LNCAP (cell line): ENCODE data around the gene ZNF646.

Experiments used
- CTCF ChIP-seq: fragments of 450-650 bp; IDR thresholded peaks from 2 replicates; pipeline ENCODE4 v1.5.1; 2017; ENCODE audit warnings: mild to moderate bottlenecking

ZNF646 gene

GRCh38 chr16:31088459-31089183 lies 14.4 kb downstream of the ZNF646 start, which contains the start of gene PRSS53:
TSS of gene PRSS53 (minus strand) at chr16:31088943. CDS start at chr16:31088809, 134 bp downstream.
- TF ChIP-seq CTCF, result no peak

DNA sequence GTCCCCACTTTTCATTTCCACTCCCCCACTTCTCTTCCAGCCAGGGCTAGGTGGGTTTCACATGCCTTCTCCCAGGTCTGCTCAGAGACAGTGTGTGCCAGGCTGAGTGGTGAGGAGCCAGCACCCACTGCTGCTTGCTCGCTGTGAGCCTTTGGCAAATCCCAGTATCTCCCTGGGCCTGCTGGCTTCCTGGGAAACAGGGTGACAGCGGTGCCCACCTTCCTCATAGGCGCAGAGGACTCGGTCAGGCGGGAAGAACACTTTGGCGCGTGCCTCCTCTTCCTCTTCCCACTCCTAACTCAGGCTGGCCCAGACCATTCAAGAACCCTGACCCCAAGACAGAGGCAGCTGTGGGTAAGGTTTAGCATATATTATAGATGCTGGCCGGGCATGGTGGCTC lies 15.0 kb downstream of the ZNF646 start:
- no peak for TF ChIP-seq CTCF

- no peak for TF ChIP-seq CTCF
These were observed 16.3 kb downstream of the ZNF646 start for GRCh38 chr16:31090540-31090939.

GRCh38 chr16:31092330-31092729 lies 18.1 kb downstream of the ZNF646 start:
- TF ChIP-seq CTCF, result no peak

DNA sequence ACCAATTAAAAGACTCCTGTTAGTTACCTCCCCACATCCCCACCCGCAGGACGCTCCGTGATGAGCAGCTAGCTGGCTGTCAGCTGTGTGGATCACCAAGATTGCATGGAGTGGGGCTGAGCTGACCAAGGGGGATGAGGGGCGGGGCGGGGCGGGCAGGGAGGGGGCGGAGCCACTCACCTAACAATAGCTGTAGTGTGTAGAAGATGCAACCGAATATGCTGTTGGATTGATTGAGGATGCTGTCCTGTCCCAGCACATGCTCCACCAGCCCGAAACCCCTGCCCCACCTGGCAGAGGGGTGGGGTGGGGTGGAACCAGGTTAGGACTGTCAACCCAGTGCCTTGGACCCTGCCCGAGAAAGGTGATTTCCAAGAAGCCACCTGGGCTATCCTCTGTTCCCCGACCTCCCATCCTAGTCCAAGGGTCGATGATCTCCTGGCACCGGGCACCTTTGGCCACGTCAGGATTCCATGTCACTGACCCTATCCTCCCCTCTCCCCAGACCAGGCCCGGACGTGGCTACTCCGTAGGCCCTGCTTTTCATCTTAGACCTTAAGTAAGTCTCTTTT lies 19.0 kb downstream of the ZNF646 start:
- no peak for TF ChIP-seq CTCF

DNA sequence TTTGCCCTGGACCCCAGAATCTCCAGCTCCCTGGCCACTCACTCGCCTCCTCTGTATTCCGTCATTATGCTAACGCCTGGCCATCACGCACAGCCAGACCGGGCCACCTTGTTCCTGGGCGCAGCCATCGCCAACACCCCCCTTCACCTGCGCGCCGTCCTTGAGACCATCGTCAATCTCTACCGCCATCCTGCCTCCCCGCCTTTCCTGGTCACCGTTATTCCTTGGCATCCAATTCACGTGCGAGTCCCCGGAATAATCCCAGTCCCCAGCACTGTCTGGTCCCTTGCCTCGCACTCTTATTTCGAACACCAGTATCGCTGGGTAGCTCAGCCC lies 19.8 kb downstream of the ZNF646 start:
- no peak for TF ChIP-seq CTCF

DNA sequence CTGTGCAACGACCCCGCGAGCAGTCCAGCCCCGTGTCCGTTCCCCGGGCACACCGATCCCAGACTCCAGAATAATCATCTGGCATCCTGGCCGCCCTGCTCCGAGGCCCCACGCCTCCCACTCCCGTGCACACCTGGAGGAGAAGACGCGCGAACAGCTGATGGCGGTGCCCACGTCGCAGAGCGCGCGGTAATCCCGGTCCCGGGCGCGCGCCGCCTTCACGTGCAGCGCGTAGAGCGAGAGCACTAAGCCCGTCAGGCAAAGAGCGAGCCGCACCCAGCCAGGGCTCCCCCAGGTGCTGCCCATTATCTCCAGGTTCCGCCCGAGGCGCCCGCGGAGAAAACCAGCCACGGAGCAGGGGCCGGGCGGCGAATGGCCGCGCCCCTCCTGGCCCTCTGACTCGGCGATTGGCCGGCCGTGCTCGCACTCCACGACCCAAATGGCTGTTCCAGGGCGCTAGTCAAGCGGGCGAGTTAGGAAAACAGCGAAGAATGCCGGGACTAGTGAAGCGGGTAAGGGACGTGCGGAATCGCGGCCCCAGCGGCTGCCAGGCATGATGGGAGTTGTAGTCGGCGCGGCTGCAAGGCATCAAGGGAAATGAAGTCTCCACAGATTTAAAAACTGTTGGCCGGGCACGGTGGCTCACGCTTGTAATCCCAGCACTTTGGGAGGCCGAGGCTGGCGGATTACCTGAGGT lies 20.4 kb downstream of the ZNF646 start, which contains the start of gene VKORC1:
Gene VKORC1, minus strand, starts transcription at position 374 of the 697 bp plus-strand sequence. Its CDS starts 68 bp downstream, at position 306.
- TF ChIP-seq CTCF, result no peak
